B cell (primary cell): ENCODE data around the gene SIRPA. TPM values are rescaled to one million over a fixed set of nuclear protein-coding genes. Genes with fewer than 3 reads are reported as not detected.

Experiments
- ATAC-seq: fragments of 200-7000 bp; cut with Tn5 transposase; one replicate; pipeline ENCODE4 v1.10.0; 2021; ENCODE audit warnings: low read depth, mild to moderate bottlenecking, moderate number of reproducible peaks, moderate library complexity
- CTCF ChIA-PET: fragments of 350-600 bp; sonication (Branson Sonifier 250); formaldehyde crosslinking; loops from one replicate; lab custom pipeline; 2021; ENCODE audit warnings: antibody characterized with exemption, inconsistent platforms; lab: Charles Lee
- POLR2A ChIA-PET: fragments of 350-600 bp; sonication (Branson Sonifier 250); formaldehyde crosslinking; loops from one replicate; lab custom pipeline; 2021; ENCODE audit warnings: antibody characterized with exemption; lab: Charles Lee
- DNase-seq: peaks from one replicate; pipeline ENCODE4 v3.0.0; 2013
- H2AFZ ChIP-seq: 2 replicates; pipeline ENCODE4 v1.6.1; 2012; ENCODE audit warnings: mild to moderate bottlenecking, low read depth, low read length; ENCODE audit not compliant: insufficient read depth, poor library complexity, severe bottlenecking
- H3K27ac ChIP-seq, 2 donors: 1 replicate in 1 of 2; 2 replicates in 1 of 2; pipeline ENCODE4 v1.5.1; 2012 to 2013; ENCODE audit warnings: low read length in 2 of 2, mild to moderate bottlenecking in 2 of 2, moderate library complexity in 1 of 2
- H3K27me3 ChIP-seq, 4 experiments: fragments of 200-600 bp in 1 of 4; sonication (generic) in 1 of 4; replicated peaks in 1 of 4; 1 replicate in 2 of 4; 2 replicates in 2 of 4; pipeline versions ENCODE4 v1.6.1 to v1.7.0; 2013 to 2016; ENCODE audit warnings: low read length in 3 of 4, mild to moderate bottlenecking in 2 of 4, mixed read lengths in 1 of 4, moderate library complexity in 1 of 4; ENCODE audit not compliant: insufficient read depth in 4 of 4, control insufficient read depth in 3 of 4; ENCODE audit errors: control extremely low read depth in 1 of 4
- H3K36me3 ChIP-seq, 2 experiments: replicated peaks in 1 of 2; 1 replicate in 1 of 2; 2 replicates in 1 of 2; pipeline versions ENCODE4 v1.6.1 to v1.7.1; 2013; ENCODE audit warnings: low read length in 1 of 2; ENCODE audit not compliant: insufficient read depth in 2 of 2, control insufficient read depth in 1 of 2; ENCODE audit errors: control extremely low read depth in 1 of 2, extremely low read depth in 1 of 2
- H3K4me1 ChIP-seq, 2 donors: fragments of 200-600 bp in 1 of 2; sonication (generic) in 1 of 2; 1 replicate in 1 of 2; 2 replicates in 1 of 2; pipeline versions ENCODE4 v1.5.1 to v1.6.1; 2013 to 2017; ENCODE audit warnings: low read length in 2 of 2; ENCODE audit not compliant: control insufficient read depth in 2 of 2, insufficient read depth in 2 of 2
- H3K4me2 ChIP-seq: replicated peaks from 2 replicates; pipeline ENCODE3; 2012; ENCODE audit warnings: mild to moderate bottlenecking, low read depth, low read length; ENCODE audit not compliant: poor library complexity, severe bottlenecking
- H3K4me3 ChIP-seq, 5 experiments: fragments of 200-600 bp in 1 of 5; sonication (generic) in 1 of 5; 1 replicate in 3 of 5; 2 replicates in 2 of 5; pipeline versions ENCODE4 v1.5.1 to v1.7.0; 2011 to 2016; ENCODE audit warnings: low read length in 4 of 5, mild to moderate bottlenecking in 4 of 5, low read depth in 2 of 5, control low read depth in 1 of 5, moderate library complexity in 1 of 5; ENCODE audit not compliant: insufficient read depth in 1 of 5; ENCODE audit errors: control extremely low read depth in 1 of 5, extremely low read depth in 1 of 5
- H3K79me2 ChIP-seq: fragments of 200-600 bp; sonication (generic); one replicate; pipeline ENCODE4 v1.6.0; 2016; ENCODE audit warnings: low read length; ENCODE audit not compliant: control insufficient read depth, insufficient read depth
- H3K9ac ChIP-seq: fragments of 200-600 bp; sonication (generic); 2 replicates; pipeline ENCODE4 v1.6.1; 2017; ENCODE audit warnings: mild to moderate bottlenecking, low read length, moderate library complexity
- H3K9me3 ChIP-seq, 3 donors: one replicate each; pipeline versions ENCODE4 v1.6.1 to v1.7.1; 2013; ENCODE audit warnings: low read length in 2 of 3; ENCODE audit not compliant: control insufficient read depth in 2 of 3, insufficient read depth in 1 of 3; ENCODE audit errors: control extremely low read depth in 1 of 3
- H4K20me1 ChIP-seq: 2 replicates; pipeline ENCODE4 v1.6.0; 2012; ENCODE audit warnings: mild to moderate bottlenecking, low read length; ENCODE audit not compliant: insufficient read depth, control insufficient read depth, poor library complexity, severe bottlenecking
- H3K27ac Mint-ChIP-seq: one replicate; pipeline ENCODE4 v1.8.0; 2021; ENCODE audit warnings: mixed read lengths
- H3K27me3 Mint-ChIP-seq: one replicate; pipeline ENCODE4 v1.8.0; 2021; ENCODE audit warnings: mixed read lengths
- H3K4me1 Mint-ChIP-seq: one replicate; pipeline ENCODE4 v1.8.0; 2021; ENCODE audit warnings: mixed read lengths
- H3K4me3 Mint-ChIP-seq: one replicate; pipeline ENCODE4 v1.8.0; 2021; ENCODE audit warnings: mixed read lengths
- H3K9me3 Mint-ChIP-seq: one replicate; pipeline ENCODE4 v1.8.0; 2022; ENCODE audit warnings: mixed read lengths; ENCODE audit not compliant: insufficient read depth
- CTCF ChIP-seq: fragments of 200-600 bp; IDR thresholded peaks from one replicate; pipeline ENCODE4 v1.8.0; 2022; ENCODE audit warnings: antibody characterized with exemption, mild to moderate bottlenecking
- EZH2 ChIP-seq: IDR thresholded peaks from 2 replicates; pipeline ENCODE4 v1.6.1; 2012; ENCODE audit warnings: borderline replicate concordance, low read depth, mild to moderate bottlenecking, moderate library complexity, low read length; ENCODE audit not compliant: insufficient read depth, poor library complexity, severe bottlenecking
- WGBS: methylation state at CpG from one replicate; pipeline ENCODE4 v1.1.5; 2013; ENCODE audit warnings: missing lambda C conversion rate; ENCODE audit not compliant: insufficient coverage; 5-methylcytosine and 5-hydroxymethylcytosine counted together
- intact Hi-C: fragments of 100-400 bp; cut with micrococcal nuclease; formaldehyde crosslinking; loops from one replicate; pipeline ENCODE4 v1.10.0; 2022
- polyA plus RNA-seq: library from polyadenylated mRNA; depleted of rRNA; stranded (reverse); fragments of >200 nt; gene quantifications from 2 replicates; pipeline ENCODE4 v1.2.3, GENCODE V29; 2012
- total RNA-seq, 2 donors: library from RNA; stranded (reverse); fragments of 120-200 nt in 1 of 2; gene quantifications; 1 replicate in 1 of 2; 2 replicates in 1 of 2; pipeline versions ENCODE4 v1.2.3 to v1.2.4, GENCODE V29; 2013 to 2022

Gene SIRPA
- total and polyA plus RNA-seq, 2 donors (not counting 1 experiment from before 2014, with no cell fraction given), result 0.94 to 10.2 TPM

GRCh38 chr20:1937316-1937976 lies 42.2 kb downstream of the SIRPA start:
- H3K27me3 ChIP-seq, result no peaks in the 10 kb centered on the region
- Mint-ChIP-seq H3K27me3 (no peaks in the 10 kb centered on the region), H3K4me1 (no peaks in the 10 kb centered on the region), H3K4me3 (no peak overlapping the region), H3K27ac (no peak overlapping the region), H3K9me3 (no peaks in the 10 kb centered on the region)
- H3K36me3 ChIP-seq, result no peaks in the 10 kb centered on the region
- no peak overlapping the region for H3K27ac ChIP-seq
- ATAC-seq (no peak), DNase-seq (no peak)
- H3K4me3 ChIP-seq, result no peak overlapping the region
- H3K79me2 ChIP-seq, result no peaks in the 10 kb centered on the region
- WGBS, result 97% methylated on average over 20 of the region's 25 CpGs
- H4K20me1 ChIP-seq, result no peaks in the 10 kb centered on the region
- no peak overlapping the region for H2AFZ ChIP-seq
- H3K9me3 ChIP-seq, result no peaks in the 10 kb centered on the region
- POLR2A ChIA-PET, result no interaction called here
- H3K9ac ChIP-seq, result no peak overlapping the region
- TF ChIP-seq CTCF (no peak), EZH2 (no peak)
- intact Hi-C loops, result no loop called here
- H3K4me2 ChIP-seq, result no peak overlapping the region
- CTCF ChIA-PET, result no interaction called here
- H3K4me1 ChIP-seq, result no peaks in the 10 kb centered on the region

- Histone ChIP-seq H3K9me3 (no peaks in the 10 kb centered on the region), H3K4me3 (no peak overlapping the region), H3K4me2 (no peak overlapping the region), H3K9ac (no peak overlapping the region), H3K27me3 (peaks cover 0 to 4% (median 0%) of the 10 kb centered on the region in 4 experiments), H2AFZ (no peak overlapping the region), H3K79me2 (no peaks in the 10 kb centered on the region), H3K27ac (no peak overlapping the region), H3K4me1 (no peaks in the 10 kb centered on the region), H3K36me3 (no peaks in the 10 kb centered on the region), H4K20me1 (no peaks in the 10 kb centered on the region)
- POLR2A ChIA-PET, result no interaction called here
- Mint-ChIP-seq H3K27me3 (peaks cover 4% of the 10 kb centered on the region), H3K4me1 (no peaks in the 10 kb centered on the region), H3K9me3 (no peaks in the 10 kb centered on the region), H3K4me3 (no peak overlapping the region), H3K27ac (no peak overlapping the region)
- no peak for TF ChIP-seq CTCF
- no peak for TF ChIP-seq EZH2
- intact Hi-C loops, result no loop called here
- ATAC-seq (no peak), DNase-seq (no peak)
- CTCF ChIA-PET, result no interaction called here
- 96% methylated on average over 11 of the region's 14 CpGs for WGBS
Measured at GRCh38 chr20:1938464-1939269, 43.5 kb downstream of the SIRPA start.
